Measurements from ENCODE around the gene ZNF804A.

Gene ZNF804A

DNA sequence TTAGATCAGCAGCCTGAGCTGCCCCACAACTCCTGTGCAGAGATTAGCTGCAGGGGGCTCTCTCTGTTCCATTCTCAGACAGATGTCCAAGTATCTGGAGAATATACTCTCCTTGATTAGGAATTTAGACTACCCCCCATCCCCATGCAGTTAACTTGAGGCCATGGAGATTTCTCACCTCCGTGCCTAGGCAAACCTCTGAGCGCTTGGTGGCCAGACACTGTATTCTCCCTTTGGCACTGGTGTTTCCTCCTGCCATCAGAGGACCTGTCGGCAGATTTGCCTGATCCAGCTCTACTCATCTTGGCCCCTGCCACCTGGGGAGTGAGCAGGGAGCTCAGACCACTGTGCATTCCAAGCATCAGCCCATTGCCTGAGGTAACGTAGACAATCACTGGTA is 48.3 kb downstream of the ZNF804A start:
- Histone ChIP-seq H3K9ac (no peak overlapping the region), H3K36me3 (no peaks in the 10 kb centered on the region), H3K4me3 (no peak overlapping the region), H4K20me1 (no peaks in the 10 kb centered on the region), H3K4me1 (peaks cover 18% of the 10 kb centered on the region), H3K27ac (no peak overlapping the region), H3K27me3 (no peaks in the 10 kb centered on the region), H3K9me3 (no peaks in the 10 kb centered on the region; the same call in 1 of the 2 replicates), H3K4me2 (peak overlapping the region; percentile 59)
- TF ChIP-seq Cebpa-rat (IDR thresholded peaks at IDR 0.05): no peak

DNA sequence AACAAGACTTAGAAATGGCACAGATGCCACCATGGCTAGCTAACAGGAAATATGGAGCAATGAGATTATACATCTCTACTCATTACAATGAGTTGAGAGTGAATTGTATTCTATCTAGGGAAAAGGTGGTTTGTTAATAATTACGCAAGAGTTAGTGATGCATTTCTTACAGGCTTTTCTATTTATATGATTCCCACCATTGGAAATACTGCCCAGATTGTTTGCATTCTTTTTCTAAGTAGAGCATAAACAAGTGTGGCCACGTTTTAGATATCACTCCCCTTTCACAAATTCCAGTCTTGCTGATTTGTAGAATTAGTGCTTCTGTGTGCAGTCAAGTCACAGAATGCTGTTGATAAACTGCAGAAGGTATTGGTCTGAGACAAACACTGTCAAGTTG is 56.6 kb downstream of the ZNF804A start:
- Histone ChIP-seq H3K27ac (no peak overlapping the region), H4K20me1 (no peaks in the 10 kb centered on the region), H3K9me3 (no peaks in the 10 kb centered on the region), H3K4me2 (0 out of 2 replicates have a peak overlapping the region, but pooled peaks have one; percentile 7), H3K4me3 (no peak overlapping the region), H3K4me1 (peaks cover 6% of the 10 kb centered on the region), H3K9ac (no peak overlapping the region), H3K36me3 (no peaks in the 10 kb centered on the region), H3K27me3 (no peaks in the 10 kb centered on the region)
- TF ChIP-seq Cebpa-rat (IDR thresholded peaks at IDR 0.05): no peak

DNA sequence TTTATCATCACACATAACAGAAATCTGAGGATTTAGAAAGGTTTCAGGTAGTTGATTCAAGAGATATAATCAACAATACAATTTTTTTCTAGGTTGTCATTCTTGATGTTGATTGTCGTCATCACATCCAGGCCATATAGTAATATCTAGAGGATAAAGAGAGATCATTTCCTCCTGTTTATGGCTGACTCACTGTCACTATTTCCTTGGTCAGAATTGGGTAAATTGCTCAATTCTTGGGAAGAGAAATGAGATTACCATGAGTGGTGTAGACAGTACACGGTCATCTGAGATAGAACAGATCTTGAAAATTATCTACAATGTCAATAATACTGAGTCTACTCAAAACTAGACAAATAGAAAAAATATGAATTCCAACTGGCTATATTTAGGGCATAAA is 78.8 kb downstream of the ZNF804A start:
- no peaks in the 10 kb centered on the region for H3K36me3 ChIP-seq
- no peaks in the 10 kb centered on the region for H3K27me3 ChIP-seq
- H3K9me3 ChIP-seq: peaks cover 20% of the 10 kb centered on the region
- no peak overlapping the region for H3K4me3 ChIP-seq
- no peak overlapping the region for H3K9ac ChIP-seq
- H3K4me2 ChIP-seq: no peak overlapping the region
- no peak for TF ChIP-seq Cebpa-rat (IDR thresholded peaks at IDR 0.05)
- H4K20me1 ChIP-seq: no peaks in the 10 kb centered on the region
- H3K4me1 ChIP-seq: no peaks in the 10 kb centered on the region
- H3K27ac ChIP-seq: no peak overlapping the region

DNA sequence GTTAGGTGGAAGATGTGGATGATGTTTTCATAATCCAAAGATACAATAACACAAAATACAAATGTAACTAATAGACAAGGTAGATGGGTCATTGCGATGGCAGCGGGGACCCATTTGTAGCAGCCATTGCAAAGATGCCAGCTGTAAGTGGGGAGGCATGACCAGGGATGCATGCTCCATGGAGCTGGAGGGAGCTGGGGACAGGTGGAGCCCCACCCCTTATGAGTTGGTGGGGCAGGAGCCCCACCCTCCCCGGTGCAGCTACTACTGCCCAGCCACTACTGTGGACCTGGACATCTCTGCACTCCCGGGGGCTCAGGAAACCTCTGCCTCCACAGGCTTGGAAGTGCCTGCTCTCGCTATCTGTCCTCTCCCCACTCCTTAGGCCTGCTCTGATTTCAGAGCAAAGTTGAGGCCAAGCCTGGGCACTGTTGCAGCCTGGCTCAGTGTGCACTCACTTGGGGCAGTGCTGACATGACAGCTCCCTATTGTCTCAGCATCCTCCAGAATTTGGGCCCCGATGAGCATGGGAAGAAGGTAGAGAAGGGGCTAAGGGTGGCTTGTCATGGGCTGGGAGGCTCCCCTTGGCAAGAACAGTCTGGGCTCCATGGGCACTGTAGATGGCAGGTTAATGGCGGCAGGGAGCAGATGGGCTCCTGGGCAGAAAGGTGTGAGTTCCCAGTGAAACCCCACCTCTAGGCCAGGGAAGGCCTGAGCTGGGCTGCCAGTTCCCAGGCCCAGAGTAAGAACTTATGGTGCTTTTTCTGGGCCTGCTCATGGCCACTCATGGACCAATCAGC is 81.1 kb downstream of the ZNF804A start:
- Histone ChIP-seq H3K4me2 (no peak overlapping the region), H3K4me3 (no peak overlapping the region), H3K4me1 (no peaks in the 10 kb centered on the region), H3K27me3 (no peaks in the 10 kb centered on the region), H3K9ac (no peak overlapping the region), H3K9me3 (peaks cover 20% of the 10 kb centered on the region), H3K27ac (no peak overlapping the region), H4K20me1 (no peaks in the 10 kb centered on the region), H3K36me3 (no peaks in the 10 kb centered on the region)
- TF ChIP-seq Cebpa-rat (IDR thresholded peaks at IDR 0.05): no peak

DNA sequence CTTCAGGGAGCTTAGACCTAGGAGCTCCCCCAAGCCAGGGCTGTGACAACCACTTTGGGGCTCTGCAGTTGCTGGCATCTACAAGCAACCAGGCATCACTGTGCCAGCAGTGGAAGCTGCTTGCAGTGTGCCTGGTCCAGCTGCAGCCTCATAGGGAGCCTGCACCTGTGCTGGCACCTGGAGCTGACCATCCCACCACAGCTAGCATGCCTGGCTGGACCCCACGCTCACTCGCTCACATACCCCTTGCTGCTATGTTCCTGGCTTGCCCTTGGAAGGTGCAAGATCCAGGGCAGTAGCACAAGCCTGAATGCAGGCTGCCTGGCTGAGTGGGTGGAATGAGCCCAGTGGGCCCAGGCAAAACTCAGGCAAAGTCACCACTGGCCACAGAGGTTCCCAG is 82.5 kb downstream of the ZNF804A start:
- H3K4me1 ChIP-seq: no peaks in the 10 kb centered on the region
- no peak for TF ChIP-seq Cebpa-rat (IDR thresholded peaks at IDR 0.05)
- no peak overlapping the region for H3K4me2 ChIP-seq
- no peaks in the 10 kb centered on the region for H4K20me1 ChIP-seq
- peaks cover 20% of the 10 kb centered on the region for H3K9me3 ChIP-seq
- H3K36me3 ChIP-seq: no peaks in the 10 kb centered on the region
- no peak overlapping the region for H3K4me3 ChIP-seq
- H3K9ac ChIP-seq: no peak overlapping the region
- no peaks in the 10 kb centered on the region for H3K27me3 ChIP-seq
- no peak overlapping the region for H3K27ac ChIP-seq

DNA sequence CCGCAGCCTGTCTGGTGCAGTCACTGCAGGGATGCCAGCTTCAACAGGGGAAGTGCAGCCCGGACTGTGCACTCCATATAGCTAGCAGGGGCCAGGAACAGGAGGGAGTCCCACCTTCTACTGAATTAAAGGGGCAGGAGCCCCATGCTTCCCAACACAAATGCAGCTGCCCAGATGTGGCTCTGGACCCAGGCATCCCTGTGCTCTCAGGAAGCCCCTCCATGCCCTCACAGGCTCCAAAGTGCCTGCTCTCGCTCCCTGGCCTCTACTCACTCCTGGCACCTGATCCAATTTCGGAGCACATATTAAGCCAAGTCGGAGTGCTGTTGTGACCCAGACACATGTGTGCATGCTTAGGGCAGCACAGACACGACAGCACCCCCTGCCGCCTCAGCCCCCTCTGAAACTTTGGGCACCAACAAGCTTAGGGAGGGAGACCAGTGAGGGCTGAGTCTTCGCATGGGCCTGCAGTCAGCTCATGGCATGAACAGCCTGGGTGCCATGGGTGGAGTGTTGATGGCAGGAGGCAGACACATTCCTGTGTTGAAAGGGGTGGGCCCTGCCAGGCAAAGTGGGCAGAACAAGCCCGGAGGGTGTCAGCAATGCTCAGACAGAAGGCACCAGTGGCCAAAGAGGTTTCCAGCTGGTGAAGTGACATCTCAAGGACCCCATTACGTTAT is 83.5 kb downstream of the ZNF804A start:
- no peak for TF ChIP-seq Cebpa-rat (IDR thresholded peaks at IDR 0.05)
- H4K20me1 ChIP-seq: no peaks in the 10 kb centered on the region
- no peak overlapping the region for H3K27ac ChIP-seq
- H3K9me3 ChIP-seq: peaks cover 20% of the 10 kb centered on the region
- H3K4me3 ChIP-seq: no peak overlapping the region
- H3K36me3 ChIP-seq: no peaks in the 10 kb centered on the region
- no peaks in the 10 kb centered on the region for H3K4me1 ChIP-seq
- H3K27me3 ChIP-seq: no peaks in the 10 kb centered on the region
- no peak overlapping the region for H3K9ac ChIP-seq
- no peak overlapping the region for H3K4me2 ChIP-seq

DNA sequence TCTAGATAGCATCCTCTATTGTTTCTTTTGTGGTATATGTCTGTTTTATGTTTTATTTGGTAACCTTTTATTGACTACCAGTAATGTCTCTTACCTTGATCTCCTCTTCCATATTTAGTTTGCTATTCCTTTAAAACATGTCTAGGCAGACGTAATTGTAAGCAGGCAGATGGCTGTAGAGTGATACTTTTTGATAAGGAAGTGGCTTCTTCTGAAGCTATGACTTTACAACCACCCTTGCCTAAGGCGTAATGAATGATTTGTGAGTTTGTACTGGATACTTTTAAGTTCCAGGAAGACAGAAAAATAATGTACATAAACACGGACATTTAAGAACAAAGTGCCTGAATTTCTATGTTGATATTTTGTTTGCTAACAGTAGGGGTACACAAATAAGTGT is 85.6 kb downstream of the ZNF804A start:
- Histone ChIP-seq H3K9ac (no peak overlapping the region), H3K4me2 (no peak overlapping the region), H3K9me3 (peaks cover 20% of the 10 kb centered on the region), H4K20me1 (no peaks in the 10 kb centered on the region), H3K4me1 (no peaks in the 10 kb centered on the region), H3K36me3 (no peaks in the 10 kb centered on the region), H3K4me3 (no peak overlapping the region), H3K27me3 (no peaks in the 10 kb centered on the region), H3K27ac (no peak overlapping the region)
- no peak for TF ChIP-seq Cebpa-rat (IDR thresholded peaks at IDR 0.05)

DNA sequence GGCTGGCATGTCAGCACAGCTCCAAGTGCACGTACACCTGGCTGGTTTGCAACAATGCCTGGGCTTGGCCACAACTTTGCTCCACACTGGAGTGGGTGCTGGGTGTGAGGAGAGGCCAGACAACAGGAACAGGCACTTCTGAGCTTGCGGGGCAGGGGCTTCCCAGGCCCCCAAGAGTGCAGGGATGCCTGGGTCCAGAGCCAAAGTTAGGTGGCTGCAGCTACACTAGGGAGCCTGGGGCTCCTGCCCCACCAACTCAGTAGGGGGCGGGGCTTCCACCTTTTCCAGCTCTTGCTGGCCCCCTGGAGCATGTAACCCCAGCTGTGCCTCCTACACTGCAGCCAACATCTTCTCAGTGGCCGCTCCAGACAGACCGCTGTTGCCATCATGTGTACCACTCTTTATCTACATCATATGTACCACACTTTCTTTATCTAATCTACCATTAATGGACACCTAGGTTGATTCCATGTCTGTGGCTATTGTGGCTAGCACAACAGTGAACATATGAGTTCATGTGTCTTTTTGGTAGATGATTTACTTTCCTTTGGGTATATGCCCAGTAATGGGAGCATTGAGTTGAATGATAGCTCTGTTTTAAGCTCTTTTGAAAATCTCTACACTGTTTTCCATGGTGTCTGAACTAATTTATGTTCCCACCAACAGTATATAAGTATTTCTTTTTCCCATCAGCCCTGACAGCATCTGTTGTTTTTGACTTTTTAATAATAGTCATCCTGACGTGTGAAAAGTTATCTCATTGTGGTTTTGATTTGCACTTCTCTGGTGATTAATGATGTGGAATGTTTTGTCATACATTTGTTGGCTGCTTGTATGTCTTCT is 87.9 kb downstream of the ZNF804A start:
- Histone ChIP-seq H3K36me3 (no peaks in the 10 kb centered on the region), H3K9ac (no peak overlapping the region), H3K4me2 (no peak overlapping the region), H3K4me1 (no peaks in the 10 kb centered on the region), H3K27me3 (no peaks in the 10 kb centered on the region), H4K20me1 (no peaks in the 10 kb centered on the region), H3K9me3 (no peaks in the 10 kb centered on the region), H3K27ac (no peak overlapping the region), H3K4me3 (no peak overlapping the region)
- TF ChIP-seq Cebpa-rat (IDR thresholded peaks at IDR 0.05): no peak

DNA sequence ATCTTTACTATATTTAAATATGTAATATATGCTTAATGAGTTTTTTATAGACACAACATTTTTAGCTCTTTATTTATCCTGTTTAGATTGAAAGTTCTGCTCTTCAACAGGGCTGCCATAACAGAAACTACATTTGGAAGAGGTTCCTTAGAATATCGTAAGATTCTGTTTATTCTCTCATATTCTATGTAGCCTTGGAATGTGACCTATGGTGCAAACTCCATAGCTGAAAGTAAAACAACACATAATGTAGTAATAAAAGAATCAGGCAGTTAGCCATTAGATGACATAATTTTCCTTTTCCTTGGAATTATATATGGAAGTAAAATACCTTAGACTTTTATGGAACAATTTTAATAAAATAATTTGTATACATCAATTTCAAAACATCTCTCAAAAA is 91.3 kb downstream of the ZNF804A start:
- Histone ChIP-seq H3K9ac (no peak overlapping the region), H3K4me2 (no peak overlapping the region), H4K20me1 (no peaks in the 10 kb centered on the region), H3K27me3 (no peaks in the 10 kb centered on the region), H3K4me3 (no peak overlapping the region), H3K4me1 (peaks cover 14% of the 10 kb centered on the region), H3K36me3 (no peaks in the 10 kb centered on the region), H3K27ac (no peak overlapping the region), H3K9me3 (no peaks in the 10 kb centered on the region)
- no peak for TF ChIP-seq Cebpa-rat (IDR thresholded peaks at IDR 0.05)

Data from BLaER1 (cell line).